SK-N-SH (cell line): ENCODE measurements around the gene RAB12. TPM values are rescaled to one million over a fixed set of nuclear protein-coding genes. Genes with fewer than 3 reads are reported as not detected.
A peak's percentile ranks its signal among the peaks of the same experiment; 100 is the strongest.

Source experiments
- CTCF ChIA-PET: fragments of 300-600, 350-600 bp; formaldehyde crosslinking; extraction: SDS; loops from one replicate; lab custom pipeline; 2021; lab: Yijun Ruan, JAX
- POLR2A ChIA-PET: fragments of 350-600 bp; sonication (Branson Sonifier 250); formaldehyde crosslinking; extraction: SDS; loops from one replicate; lab custom pipeline; 2020; ENCODE audit warnings: antibody characterized with exemption, inconsistent platforms; lab: Yijun Ruan, JAX
- DNase-seq: peaks from one replicate; pipeline ENCODE4 v3.0.0; 2012
- H2AFZ ChIP-seq: fragments of 200-600 bp; sonication (generic); 2 replicates; pipeline ENCODE4 v1.8.1; 2016; ENCODE audit warnings: antibody characterized with exemption, mild to moderate bottlenecking, low read depth
- H3F3A ChIP-seq: fragments of 200-600 bp; sonication (generic); replicated peaks from 2 replicates; pipeline ENCODE3; 2016; ENCODE audit warnings: antibody characterized with exemption, mild to moderate bottlenecking; ENCODE audit not compliant: insufficient read depth
- H3K27ac ChIP-seq, 2 experiments: fragments of 200-500 bp in 1 of 2; fragments of 200-600 bp in 1 of 2; sonication (Bioruptor generic) in 1 of 2; sonication (generic), shearing (Covaris generic) in 1 of 2; 2 replicates each; pipeline versions ENCODE4 v1.5.1 to v1.6.1; 2014 to 2016; ENCODE audit warnings: low read depth in 2 of 2, inconsistent platforms in 1 of 2, low read length in 1 of 2, mild to moderate bottlenecking in 1 of 2, mixed read lengths in 1 of 2
- H3K27me3 ChIP-seq: fragments of 200-600 bp; sonication (generic), shearing (Covaris generic); 2 replicates; pipeline ENCODE4 v1.6.1; 2016; ENCODE audit warnings: mixed run types; ENCODE audit not compliant: insufficient read depth
- H3K36me3 ChIP-seq, 2 experiments: fragments of 200-500 bp in 1 of 2; fragments of 200-600 bp in 1 of 2; sonication (Bioruptor generic) in 1 of 2; sonication (generic) in 1 of 2; replicated peaks in 1 of 2; 2 replicates each; pipeline versions ENCODE3 to v1.5.1; 2014 to 2016; ENCODE audit warnings: low read length in 1 of 2, mild to moderate bottlenecking in 1 of 2; ENCODE audit not compliant: insufficient read depth in 2 of 2, control insufficient read depth in 1 of 2
- H3K4me1 ChIP-seq, 2 experiments: fragments of 200-500 bp in 1 of 2; fragments of 200-600 bp in 1 of 2; sonication (Bioruptor generic) in 1 of 2; sonication (generic), shearing (Covaris generic) in 1 of 2; 2 replicates each; pipeline versions ENCODE4 v1.5.1 to v1.6.1; 2014 to 2016; ENCODE audit warnings: low read depth in 1 of 2, low read length in 1 of 2, mixed run types in 1 of 2; ENCODE audit not compliant: insufficient read depth in 2 of 2, control insufficient read depth in 1 of 2
- H3K4me2 ChIP-seq: fragments of 200-600 bp; sonication (generic), shearing (Covaris generic); 2 replicates; pipeline ENCODE4 v1.6.1; 2017; ENCODE audit warnings: mixed run types
- H3K4me3 ChIP-seq, 2 experiments: fragments of 200-500 bp in 1 of 2; fragments of 200-600 bp in 1 of 2; sonication (Bioruptor generic) in 1 of 2; sonication (generic), shearing (Covaris generic) in 1 of 2; 2 replicates each; pipeline versions ENCODE4 v1.5.1 to v1.8.1; 2014 to 2016; ENCODE audit warnings: low read depth in 2 of 2, inconsistent platforms in 1 of 2, low read length in 1 of 2, mild to moderate bottlenecking in 1 of 2, mixed read lengths in 1 of 2, moderate library complexity in 1 of 2
- H3K79me2 ChIP-seq: fragments of 200-600 bp; sonication (generic); 2 replicates; pipeline ENCODE4 v1.8.1; 2017; ENCODE audit warnings: mild to moderate bottlenecking; ENCODE audit not compliant: insufficient read depth
- H3K9ac ChIP-seq: fragments of 200-600 bp; sonication (generic); 2 replicates; pipeline ENCODE4 v1.6.1; 2017; ENCODE audit warnings: mixed run types
- H3K9me2 ChIP-seq: fragments of 200-600 bp; sonication (generic); 2 replicates; pipeline ENCODE4 v1.6.1; 2017; ENCODE audit warnings: mixed run types
- H3K9me3 ChIP-seq: fragments of 200-600 bp; sonication (generic); 2 replicates; pipeline ENCODE4 v1.6.1; 2017; ENCODE audit warnings: mixed run types, mild to moderate bottlenecking, moderate library complexity
- H4K20me1 ChIP-seq: fragments of 200-600 bp; sonication (generic); 2 replicates; pipeline ENCODE4 v1.6.1; 2017; ENCODE audit warnings: mild to moderate bottlenecking, mixed run types; ENCODE audit not compliant: insufficient read depth
- CTCF ChIP-seq: fragments of 200-600 bp; sonication (generic); IDR thresholded peaks from 2 replicates; pipeline ENCODE4 v1.6.1; 2017; ENCODE audit warnings: antibody characterized with exemption, mild to moderate bottlenecking, moderate library complexity
- ELF1 ChIP-seq: IDR thresholded peaks from 2 replicates; pipeline ENCODE4 v1.4.0; 2012
- EZH2phosphoT487 ChIP-seq: fragments of 200-600 bp; sonication (generic); IDR thresholded peaks from 2 replicates; pipeline ENCODE4 v1.6.1; 2017; ENCODE audit warnings: low read depth, mixed run types, mild to moderate bottlenecking, antibody characterized with exemption, moderate library complexity, borderline replicate concordance
- FOXJ3 ChIP-seq: sonication (generic); formaldehyde crosslinking; IDR thresholded peaks from 2 replicates; pipeline ENCODE4 v1.5.1; 2020; ENCODE audit warnings: mild to moderate bottlenecking, missing genetic modification reagents
- RAD21 ChIP-seq: IDR thresholded peaks from 2 replicates; pipeline ENCODE4 v1.6.1; 2012; ENCODE audit warnings: mild to moderate bottlenecking, low read length
- RCOR1 ChIP-seq: fragments of 150-350 bp; IDR thresholded peaks from 2 replicates; pipeline ENCODE4 v1.6.1; 2017; ENCODE audit warnings: antibody characterized with exemption, low read length
- RFX5 ChIP-seq: IDR thresholded peaks from 2 replicates; pipeline ENCODE4 v1.6.1; 2012; ENCODE audit warnings: mild to moderate bottlenecking, improper control_type of control experiment, low read length
- WGBS: methylation state at CpG from one replicate; pipeline ENCODE4 v1.1.6; 2017; ENCODE audit warnings: low lambda C conversion rate; 5-methylcytosine and 5-hydroxymethylcytosine counted together
- polyA plus RNA-seq, 3 experiments: library from polyadenylated mRNA; depleted of rRNA; stranded (reverse); fragments of >200 nt; gene quantifications; 2 replicates each; pipeline ENCODE4 v1.2.3, GENCODE V29; 2012

RAB12 gene
- polyA plus RNA-seq, 1 of the 3 experiments (the other 2 are of a cell fraction): 11.0 TPM

- Histone ChIP-seq H3K36me3 (no peaks in the 10 kb centered on the region), H3K9ac (no peak overlapping the region), H3K4me1 (peaks cover 8 to 23% of the 10 kb centered on the region in 2 experiments; a peak in 1 of 4 replicates), H3F3A (no peaks in the 10 kb centered on the region), H3K9me2 (no peaks in the 10 kb centered on the region), H4K20me1 (no peaks in the 10 kb centered on the region), H3K4me2 (no peak overlapping the region), H3K79me2 (no peaks in the 10 kb centered on the region), H3K4me3 (no peak overlapping the region), H3K9me3 (no peaks in the 10 kb centered on the region), H2AFZ (no peak overlapping the region), H3K27ac (peak overlapping the region in 1 of 2 experiments; percentile 70; a peak in 1 of 4 replicates)
- ChIA-PET CTCF (interaction anchor here (1.0 to 11.7 kb wide), 3 partner anchors 39 to 329 kb away, joined by 3 to 266 read pairs (median 4); no protein-coding TSS in a partner anchor), POLR2A (interaction anchor here (0.7 to 1.1 kb wide), 3 partner anchors 108 to 408 kb away, joined by 3 to 4 read pairs (median 3); no protein-coding TSS in a partner anchor)
- peak; percentile 85 for DNase-seq
- WGBS: 70% methylated on average over 14 of the region's 14 CpGs
- TF ChIP-seq RFX5: peak; percentile 94
- TF ChIP-seq FOXJ3 (CRISPR knock-in tag): no peak
- TF ChIP-seq, all 33 proteins: peak for 1
- H3K27me3 ChIP-seq: no peaks in the 10 kb centered on the region
These were observed 48.7 kb downstream of the RAB12 start for GRCh38 chr18:8657873-8658470.

GRCh38 chr18:8658858-8659485 lies 49.7 kb downstream of the RAB12 start:
- CTCF ChIA-PET: interaction anchor here (1.4 to 11.7 kb wide), 2 partner anchors 328 to 415 kb away, joined by 3 to 266 read pairs; no protein-coding TSS in a partner anchor
- H3F3A ChIP-seq: no peaks in the 10 kb centered on the region
- no peaks in the 10 kb centered on the region for H3K79me2 ChIP-seq
- H4K20me1 ChIP-seq: no peaks in the 10 kb centered on the region
- H3K4me1 ChIP-seq: peaks cover 8 to 23% of the 10 kb centered on the region in 2 experiments; a peak in 1 of 4 replicates
- H2AFZ ChIP-seq: no peak overlapping the region
- no peaks in the 10 kb centered on the region for H3K9me3 ChIP-seq
- POLR2A ChIA-PET: no interaction called here
- H3K4me3 ChIP-seq: no peak overlapping the region
- no peak for TF ChIP-seq EZH2phosphoT487
- no peak for TF ChIP-seq FOXJ3 (CRISPR knock-in tag)
- TF ChIP-seq CTCF: no peak
- TF ChIP-seq RAD21: no peak
- TF ChIP-seq ELF1: no peak
- no peak for TF ChIP-seq RCOR1
- TF ChIP-seq, all 33 proteins: peak for 0
- no peak for DNase-seq
- Histone ChIP-seq H3K36me3 (no peaks in the 10 kb centered on the region), H3K9me2 (no peaks in the 10 kb centered on the region), H3K4me2 (no peak overlapping the region), H3K9ac (no peak overlapping the region), H3K27ac (no peak overlapping the region), H3K27me3 (no peaks in the 10 kb centered on the region)
- 96% methylated on average over 25 of the region's 31 CpGs for WGBS
